ENCODE results near the gene THAP11.

DNA sequence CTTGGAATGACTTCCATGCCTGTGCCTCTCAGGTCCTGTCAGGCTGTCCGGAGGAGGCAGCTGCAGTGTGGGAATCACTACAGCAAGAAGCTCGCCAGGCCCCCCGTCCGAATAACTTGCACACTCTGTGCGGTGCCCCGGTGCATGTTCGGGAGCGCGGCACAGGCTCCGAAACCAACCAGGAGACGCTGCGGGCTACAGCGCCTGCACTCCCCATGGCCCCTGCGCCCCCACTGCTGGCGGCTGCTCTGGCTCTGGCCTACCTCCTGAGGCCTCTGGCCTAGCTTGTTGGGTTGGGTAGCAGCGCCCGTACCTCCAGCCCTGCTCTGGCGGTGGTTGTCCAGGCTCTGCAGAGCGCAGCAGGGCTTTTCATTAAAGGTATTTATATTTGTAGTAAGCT is 43.9 kb downstream of the THAP11 start:
- TF ChIP-seq POLR2AphosphoS5 (IDR thresholded peaks at IDR 0.05), result peak in 1 of 3 donors; percentile 39
- TF ChIP-seq POLR2A (IDR thresholded peaks at IDR 0.05), result no peak
- TF ChIP-seq, protein P1, sequence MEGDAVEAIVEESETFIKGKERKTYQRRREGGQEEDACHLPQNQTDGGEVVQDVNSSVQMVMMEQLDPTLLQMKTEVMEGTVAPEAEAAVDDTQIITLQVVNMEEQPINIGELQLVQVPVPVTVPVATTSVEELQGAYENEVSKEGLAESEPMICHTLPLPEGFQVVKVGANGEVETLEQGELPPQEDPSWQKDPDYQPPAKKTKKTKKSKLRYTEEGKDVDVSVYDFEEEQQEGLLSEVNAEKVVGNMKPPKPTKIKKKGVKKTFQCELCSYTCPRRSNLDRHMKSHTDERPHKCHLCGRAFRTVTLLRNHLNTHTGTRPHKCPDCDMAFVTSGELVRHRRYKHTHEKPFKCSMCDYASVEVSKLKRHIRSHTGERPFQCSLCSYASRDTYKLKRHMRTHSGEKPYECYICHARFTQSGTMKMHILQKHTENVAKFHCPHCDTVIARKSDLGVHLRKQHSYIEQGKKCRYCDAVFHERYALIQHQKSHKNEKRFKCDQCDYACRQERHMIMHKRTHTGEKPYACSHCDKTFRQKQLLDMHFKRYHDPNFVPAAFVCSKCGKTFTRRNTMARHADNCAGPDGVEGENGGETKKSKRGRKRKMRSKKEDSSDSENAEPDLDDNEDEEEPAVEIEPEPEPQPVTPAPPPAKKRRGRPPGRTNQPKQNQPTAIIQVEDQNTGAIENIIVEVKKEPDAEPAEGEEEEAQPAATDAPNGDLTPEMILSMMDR (IDR thresholded peaks at IDR 0.05 in 8 of 11, conservative IDR thresholded peaks at IDR 0.05 in 3 of 11), result no peak

Measured in spleen (tissue), 7 donors.